Measurements from ENCODE around the gene SCART1. TPM values are rescaled to one million over a fixed set of nuclear protein-coding genes. Genes with fewer than 3 reads are reported as not detected.

Gene SCART1
- total and polyA plus RNA-seq, 2 donors (not counting 1 experiment from before 2014, with no cell fraction given): 0.84 to 2.5 TPM

GRCh38 chr10:133509700-133510099 lies 56.0 kb downstream of the SCART1 start:
- TF ChIP-seq EZH2 (IDR thresholded peaks at IDR 0.05; ENCODE audit: low read length, missing control alignments): no peak
- TF ChIP-seq CTCF (conservative IDR thresholded peaks at IDR 0.05 in 1 of 2, IDR thresholded peaks at IDR 0.05 in 1 of 2; ENCODE audit: low read depth in 1 of 2, low read length in 2 of 2): no peak
- no peaks in the 10 kb centered on the region for H3K9me3 ChIP-seq (ENCODE audit: control insufficient read depth, insufficient read depth, low read depth, low read length)
- no peak overlapping the region for H3K27ac ChIP-seq (ENCODE audit: insufficient read depth, low read length)

GRCh38 chr10:133511408-133511807 lies 57.7 kb downstream of the SCART1 start:
- TF ChIP-seq CTCF (conservative IDR thresholded peaks at IDR 0.05 in 1 of 2, IDR thresholded peaks at IDR 0.05 in 1 of 2; ENCODE audit: low read depth in 1 of 2, low read length in 2 of 2) (no peak), EZH2 (IDR thresholded peaks at IDR 0.05; ENCODE audit: low read length, missing control alignments) (no peak)
- Histone ChIP-seq H3K4me3 (replicated peaks in 1 of 4; ENCODE audit: control extremely low read depth in 1 of 4, insufficient read depth in 1 of 4, low read depth in 3 of 4, low read length in 4 of 4) (no peak overlapping the region), H3K9ac (ENCODE audit: insufficient read depth, low read length) (no peak overlapping the region), H3K4me1 (ENCODE audit: control insufficient read depth, extremely low read depth, insufficient read depth, low read length) (no peaks in the 10 kb centered on the region), H3K27me3 (ENCODE audit: control insufficient read depth, insufficient read depth, low read length) (no peaks in the 10 kb centered on the region), H3K4me2 (ENCODE audit: extremely low read depth, insufficient read depth, low read length) (no peak overlapping the region), H3K27ac (ENCODE audit: insufficient read depth, low read length) (no peak overlapping the region), H4K20me1 (ENCODE audit: control insufficient read depth, extremely low read depth, insufficient read depth, low read length) (no peaks in the 10 kb centered on the region), H3K36me3 (ENCODE audit: control insufficient read depth, insufficient read depth, low read length) (no peaks in the 10 kb centered on the region), H2AFZ (ENCODE audit: low read length) (no peak overlapping the region), H3K79me2 (ENCODE audit: control insufficient read depth, insufficient read depth, low read length) (no peaks in the 10 kb centered on the region), H3K9me3 (ENCODE audit: control insufficient read depth, insufficient read depth, low read depth, low read length) (no peaks in the 10 kb centered on the region)
- no peak for DNase-seq (ENCODE audit: low read depth in 2 of 2)

More at GRCh38 chr10:133509700-133510099, 56.0 kb downstream of the SCART1 start:
- Histone ChIP-seq H2AFZ (ENCODE audit: low read length) (no peak overlapping the region), H3K4me3 (replicated peaks in 1 of 4; ENCODE audit: control extremely low read depth in 1 of 4, insufficient read depth in 1 of 4, low read depth in 3 of 4, low read length in 4 of 4) (no peak overlapping the region), H3K27me3 (ENCODE audit: control insufficient read depth, insufficient read depth, low read length) (no peaks in the 10 kb centered on the region), H3K9ac (ENCODE audit: insufficient read depth, low read length) (no peak overlapping the region), H3K4me1 (ENCODE audit: control insufficient read depth, extremely low read depth, insufficient read depth, low read length) (no peaks in the 10 kb centered on the region), H4K20me1 (ENCODE audit: control insufficient read depth, extremely low read depth, insufficient read depth, low read length) (no peaks in the 10 kb centered on the region), H3K36me3 (ENCODE audit: control insufficient read depth, insufficient read depth, low read length) (no peaks in the 10 kb centered on the region), H3K79me2 (ENCODE audit: control insufficient read depth, insufficient read depth, low read length) (no peaks in the 10 kb centered on the region), H3K4me2 (ENCODE audit: extremely low read depth, insufficient read depth, low read length) (no peak overlapping the region)
- no peak for DNase-seq (ENCODE audit: low read depth in 2 of 2)

GRCh38 chr10:133511907-133512528 lies 58.3 kb downstream of the SCART1 start:
- H3K4me1 ChIP-seq (ENCODE audit: control insufficient read depth, extremely low read depth, insufficient read depth, low read length): no peaks in the 10 kb centered on the region
- no peaks in the 10 kb centered on the region for H3K9me3 ChIP-seq (ENCODE audit: control insufficient read depth, insufficient read depth, low read depth, low read length)
- H4K20me1 ChIP-seq (ENCODE audit: control insufficient read depth, extremely low read depth, insufficient read depth, low read length): no peaks in the 10 kb centered on the region
- no peaks in the 10 kb centered on the region for H3K79me2 ChIP-seq (ENCODE audit: control insufficient read depth, insufficient read depth, low read length)
- no peak for TF ChIP-seq EZH2 (IDR thresholded peaks at IDR 0.05; ENCODE audit: low read length, missing control alignments)
- TF ChIP-seq CTCF (conservative IDR thresholded peaks at IDR 0.05 in 1 of 2, IDR thresholded peaks at IDR 0.05 in 1 of 2; ENCODE audit: low read depth in 1 of 2, low read length in 2 of 2): no peak
- no peak overlapping the region for H2AFZ ChIP-seq (ENCODE audit: low read length)
- H3K36me3 ChIP-seq (ENCODE audit: control insufficient read depth, insufficient read depth, low read length): no peaks in the 10 kb centered on the region
- no peak overlapping the region for H3K4me2 ChIP-seq (ENCODE audit: extremely low read depth, insufficient read depth, low read length)
- no peak overlapping the region for H3K4me3 ChIP-seq (replicated peaks in 1 of 4; ENCODE audit: control extremely low read depth in 1 of 4, insufficient read depth in 1 of 4, low read depth in 3 of 4, low read length in 4 of 4)
- no peaks in the 10 kb centered on the region for H3K27me3 ChIP-seq (ENCODE audit: control insufficient read depth, insufficient read depth, low read length)
- H3K27ac ChIP-seq (ENCODE audit: insufficient read depth, low read length): no peak overlapping the region
- no peak overlapping the region for H3K9ac ChIP-seq (ENCODE audit: insufficient read depth, low read length)
- no peak for DNase-seq (ENCODE audit: low read depth in 2 of 2)

Data from fibroblast of lung (primary cell).